Measurements from ENCODE around the gene RAC2. TPM values are rescaled to one million over a fixed set of nuclear protein-coding genes. Genes with fewer than 3 reads are reported as not detected.

The RAC2 gene
- total and polyA plus RNA-seq, 9 of the 15 experiments (the other 6 are each of a cell fraction or from before 2014, with no cell fraction given) = 22.7 to 103 (median 43.3) TPM

DNA sequence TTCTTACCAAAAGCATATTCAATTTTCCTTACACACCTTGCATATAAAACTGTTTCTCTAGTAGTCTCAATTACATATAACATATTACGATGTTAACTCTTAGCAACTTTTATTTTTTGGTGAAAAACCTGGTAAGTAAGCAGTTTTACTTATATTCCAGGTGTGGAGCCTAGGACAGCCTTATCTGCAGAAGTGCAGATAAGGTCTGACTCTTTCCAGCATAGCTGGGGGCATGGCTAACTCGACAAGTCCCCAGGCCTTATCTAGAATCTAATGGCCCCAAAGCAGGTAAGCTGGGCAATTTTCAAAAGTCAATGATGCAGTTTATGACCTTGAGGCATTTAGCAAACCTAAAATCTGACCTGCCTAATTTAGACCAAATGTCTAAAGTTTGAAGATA is 51.9 kb downstream of the RAC2 start:
- no peak for TF ChIP-seq ZNF217 (CRISPR knock-in tag; IDR thresholded peaks at IDR 0.05)
- TF ChIP-seq ZNF12 (CRISPR knock-in tag; IDR thresholded peaks at IDR 0.05) = no peak
- no peak for TF ChIP-seq ZNF175 (CRISPR knock-in tag; IDR thresholded peaks at IDR 0.05; ENCODE audit: low read depth)
- no peak for TF ChIP-seq POLR2B (IDR thresholded peaks at IDR 0.05; ENCODE audit: low read depth, partially characterized antibody)
- TF ChIP-seq DMBX1 (CRISPR knock-in tag; IDR thresholded peaks at IDR 0.05; ENCODE audit: borderline replicate concordance) = no peak
- H3K9ac ChIP-seq (ENCODE audit: insufficient read depth in 1 of 2, low read depth in 2 of 2, low read length in 2 of 2) = no peak overlapping the region
- H3K4me1 ChIP-seq (replicated peaks in 1 of 2; ENCODE audit: control insufficient read depth in 2 of 2, insufficient read depth in 2 of 2, low read length in 2 of 2) = peaks cover 16 to 20% of the 10 kb centered on the region in 2 experiments
- no peaks in the 10 kb centered on the region for H3K36me3 ChIP-seq (ENCODE audit: control insufficient read depth, insufficient read depth, low read length)
- H3K27ac ChIP-seq (ENCODE audit: extremely low read depth, low read depth, low read length) = no peak overlapping the region
- in situ Hi-C loops (cut with MboI) = no loop called here
- BruUV-seq (replicated peaks) = no TSS peak
- ChIA-PET POLR2A (interaction anchor here (0.6 kb wide), 1 partner anchor 254 kb away, joined by 5 read pairs; no protein-coding TSS in a partner anchor), CTCF (ENCODE audit: low intra/inter-chr PET ratio) (interaction anchor here (0.8 kb wide), 1 partner anchor 27 kb away, joined by 3 read pairs; no protein-coding TSS in a partner anchor)
- H3K9me1 ChIP-seq (ENCODE audit: control insufficient read depth, insufficient read depth, low read length) = no peaks in the 10 kb centered on the region
- H3K9me3 ChIP-seq (replicated peaks; ENCODE audit: control insufficient read depth, insufficient read depth, low read depth, low read length) = peaks cover 3% of the 10 kb centered on the region; the same call in 1 of the 2 replicates
- no peak for ATAC-seq
- H3K79me2 ChIP-seq (ENCODE audit: control insufficient read depth, insufficient read depth, low read length) = no peaks in the 10 kb centered on the region
- H3K27me3 ChIP-seq (ENCODE audit: control insufficient read depth in 2 of 2, insufficient read depth in 2 of 2, low read length in 2 of 2) = no peaks in the 10 kb centered on the region
- H2AFZ ChIP-seq (ENCODE audit: low read depth, low read length) = no peak overlapping the region
- H3K4me2 ChIP-seq (ENCODE audit: insufficient read depth, low read length) = no peak overlapping the region
- H3K4me3 ChIP-seq = no peak overlapping the region
- DNase-seq (ENCODE audit: extremely low read depth in 1 of 4, low spot score in 3 of 4) = no peak
- FAIRE-seq = no peak
- intact Hi-C loops (cut with micrococcal nuclease) = loop anchor here (10.0 kb wide), 1 partner anchor 407 kb away; no protein-coding TSS in a partner anchor
- no peaks in the 10 kb centered on the region for H4K20me1 ChIP-seq (replicated peaks; ENCODE audit: control insufficient read depth, insufficient read depth, low read length)
- 18% methylated on average over 2 of the region's 2 CpGs for WGBS (ENCODE audit: insufficient coverage, low coverage, missing lambda C conversion rate)

DNA sequence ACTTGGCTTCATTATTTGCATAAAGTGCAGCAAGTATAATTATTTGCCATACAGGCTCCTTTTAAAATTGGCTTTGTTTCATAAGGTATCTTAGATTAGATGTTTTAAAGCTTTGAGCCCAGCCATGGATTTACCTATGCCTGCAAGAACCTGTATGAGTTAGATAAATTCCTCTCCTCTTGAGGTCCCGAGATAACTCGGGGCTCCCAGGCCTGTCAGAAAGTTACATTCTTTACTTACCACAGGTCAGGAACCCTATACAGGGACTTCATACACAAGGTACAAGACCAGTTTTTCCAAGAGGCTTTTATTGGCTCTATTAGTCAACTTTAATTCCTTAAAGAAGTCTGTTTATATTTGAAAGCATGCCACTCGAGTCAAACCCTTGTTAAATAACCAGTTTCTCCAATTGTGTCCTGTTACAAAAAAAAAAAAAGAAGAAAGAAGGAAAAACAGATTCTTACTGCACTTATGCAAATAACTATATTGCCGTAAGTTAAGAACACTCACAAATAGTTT is 53.7 kb downstream of the RAC2 start:
- Histone ChIP-seq H3K4me3 (no peak overlapping the region), H3K79me2 (ENCODE audit: control insufficient read depth, insufficient read depth, low read length) (no peaks in the 10 kb centered on the region), H3K9me3 (replicated peaks; ENCODE audit: control insufficient read depth, insufficient read depth, low read depth, low read length) (peaks cover 3% of the 10 kb centered on the region; the same call in 1 of the 2 replicates), H3K9ac (ENCODE audit: insufficient read depth in 1 of 2, low read depth in 2 of 2, low read length in 2 of 2) (no peak overlapping the region), H3K4me2 (ENCODE audit: insufficient read depth, low read length) (no peak overlapping the region), H3K36me3 (ENCODE audit: control insufficient read depth, insufficient read depth, low read length) (no peaks in the 10 kb centered on the region), H3K27ac (ENCODE audit: extremely low read depth, low read depth, low read length) (no peak overlapping the region), H4K20me1 (replicated peaks; ENCODE audit: control insufficient read depth, insufficient read depth, low read length) (no peaks in the 10 kb centered on the region), H3K27me3 (ENCODE audit: control insufficient read depth in 2 of 2, insufficient read depth in 2 of 2, low read length in 2 of 2) (peaks cover 0 to 4% of the 10 kb centered on the region in 2 experiments; a peak in 2 of 5 replicates), H3K9me1 (ENCODE audit: control insufficient read depth, insufficient read depth, low read length) (no peaks in the 10 kb centered on the region), H3K4me1 (replicated peaks in 1 of 2; ENCODE audit: control insufficient read depth in 2 of 2, insufficient read depth in 2 of 2, low read length in 2 of 2) (peaks cover 9 to 12% of the 10 kb centered on the region in 2 experiments), H2AFZ (ENCODE audit: low read depth, low read length) (no peak overlapping the region)
- 29% methylated on average over 3 of the region's 4 CpGs for WGBS (ENCODE audit: insufficient coverage, low coverage, missing lambda C conversion rate)
- in situ Hi-C loops (cut with MboI) = no loop called here
- peak in 1 of 4 experiments; percentile 48 for DNase-seq (ENCODE audit: extremely low read depth in 1 of 4, low spot score in 3 of 4)
- no peak for ATAC-seq
- intact Hi-C loops (cut with micrococcal nuclease) = loop anchor here (10.0 kb wide), 1 partner anchor 406 kb away; no protein-coding TSS in a partner anchor
- ChIA-PET POLR2A (no interaction called here), CTCF (ENCODE audit: low intra/inter-chr PET ratio) (no interaction called here)
- BruUV-seq (replicated peaks) = no TSS peak
- peak; percentile 19 for FAIRE-seq
- TF ChIP-seq MTA2 (IDR thresholded peaks at IDR 0.05; ENCODE audit: low read depth) (no peak), STAG1 (CRISPR knock-in tag; IDR thresholded peaks at IDR 0.05; ENCODE audit: borderline replicate concordance) (no peak), NCOA2 (IDR thresholded peaks at IDR 0.05; ENCODE audit: partially characterized antibody in 2 of 2) (no peak), NONO (IDR thresholded peaks at IDR 0.05; ENCODE audit: low read depth in 2 of 2, low read length in 1 of 2) (no peak), BCLAF1 (IDR thresholded peaks at IDR 0.05; ENCODE audit: borderline replicate concordance in 1 of 2, control insufficient read depth in 1 of 2, low read depth in 2 of 2, low read length in 1 of 2) (no peak), KDM2B (CRISPR knock-in tag; IDR thresholded peaks at IDR 0.05) (no peak), NBN (IDR thresholded peaks at IDR 0.05; ENCODE audit: low read depth) (no peak), CBFA2T2 (conservative IDR thresholded peaks at IDR 0.05) (peak; percentile 31)

Measured in K562 (cell line).